ENCODE measurements around the gene FKBP5.

- TF ChIP-seq CTCF (IDR thresholded peaks at IDR 0.05) (no peak), POLR2A (IDR thresholded peaks at IDR 0.05) (no peak)
Measured at GRCh38 chr6:35716798-35717197, 28.1 kb upstream of the FKBP5 start.

All from testis (tissue), 2 donors.